HepG2 (cell line): ENCODE data around the gene EPN2. TPM values are rescaled to one million over a fixed set of nuclear protein-coding genes. Genes with fewer than 3 reads are reported as not detected.
A peak's percentile ranks its signal among the peaks of the same experiment; 100 is the strongest.
"Not testable (repeated sequence)": the region's sequence is repeated elsewhere in the genome, so short reads cannot be mapped to it uniquely, and the experiment has no call there.

Source experiments
- ATAC-seq: fragments of 200-7000 bp; cut with Tn5 transposase; 3 replicates; pipeline ENCODE4 v1.9.1; 2020; ENCODE audit warnings: mild to moderate bottlenecking, moderate library complexity
- BruUV-seq: library from RNA; stranded (reverse); fragments of 400-500 nt; replicated peaks from 2 replicates; lab custom pipeline; 2021; lab: Mats Ljungman, UMichigan
- CTCF ChIA-PET: fragments of 300-600 bp; formaldehyde crosslinking; extraction: SDS; loops from one replicate; lab custom pipeline; 2021; ENCODE audit warnings: low total read pairs, inconsistent platforms, low intra/inter-chr PET ratio; lab: Yijun Ruan, JAX
- POLR2A ChIA-PET: fragments of 350-600 bp; sonication (Branson Sonifier 250); formaldehyde crosslinking; loops from one replicate; lab custom pipeline; 2020; ENCODE audit warnings: antibody characterized with exemption, inconsistent platforms; lab: Yijun Ruan, JAX
- DNase-seq: peaks from one replicate; pipeline ENCODE4 v3.0.0-alpha.2; 2015; ENCODE audit warnings: low spot score
- FAIRE-seq: peaks from 3 replicates; lab custom pipeline; 2011; peaks lifted over from hg19 to GRCh38; lab: Jason Lieb, UNC
- H2AFZ ChIP-seq: one replicate; pipeline ENCODE4 v1.6.1; 2011; ENCODE audit warnings: low read length, inconsistent platforms
- H3K27ac ChIP-seq: fragments of 300-600 bp; 3 replicates; pipeline ENCODE4 v1.8.0; 2011; ENCODE audit warnings: mixed run types, mild to moderate bottlenecking, mixed read lengths, low read length, inconsistent platforms; ENCODE audit not compliant: insufficient read depth; ENCODE audit errors: extremely low read length
- H3K27me3 ChIP-seq, 2 experiments: fragments of 200-600 bp in 1 of 2; 2 replicates in 1 of 2; 3 replicates in 1 of 2; pipeline versions ENCODE4 v1.6.0 to v1.8.0; 2011; ENCODE audit warnings: low read length in 2 of 2, mild to moderate bottlenecking in 2 of 2, moderate library complexity in 2 of 2, inconsistent platforms in 1 of 2; ENCODE audit not compliant: insufficient read depth in 2 of 2, control insufficient read depth in 1 of 2
- H3K36me3 ChIP-seq, 2 experiments: fragments of 200-600 bp in 1 of 2; replicated peaks in 1 of 2; 2 replicates in 1 of 2; 3 replicates in 1 of 2; pipeline versions ENCODE4 v1.5.1 to v1.8.0; 2011; ENCODE audit warnings: low read length in 2 of 2, inconsistent platforms in 1 of 2; ENCODE audit not compliant: insufficient read depth in 2 of 2, control insufficient read depth in 1 of 2
- H3K4me1 ChIP-seq: 2 replicates; pipeline ENCODE4 v1.5.1; 2012; ENCODE audit warnings: low read length, inconsistent platforms; ENCODE audit not compliant: insufficient read depth
- H3K4me2 ChIP-seq: 2 replicates; pipeline ENCODE4 v1.6.0; 2011; ENCODE audit warnings: low read depth, low read length, inconsistent platforms
- H3K4me3 ChIP-seq, 3 experiments: fragments of 200-600 bp in 1 of 3; sonication (generic), shearing (Covaris generic) in 1 of 3; replicated peaks in 1 of 3; 2 replicates each; pipeline ENCODE4 v1.5.1; 2011 to 2016; ENCODE audit warnings: low read length in 3 of 3, inconsistent platforms in 2 of 3, low read depth in 2 of 3, mild to moderate bottlenecking in 2 of 3, control low read depth in 1 of 3, mixed read lengths in 1 of 3; ENCODE audit not compliant: insufficient read depth in 1 of 3
- H3K79me2 ChIP-seq: one replicate; pipeline ENCODE4 v1.6.1; 2011; ENCODE audit warnings: low read length, inconsistent platforms; ENCODE audit not compliant: insufficient read depth
- H3K9ac ChIP-seq: 2 replicates; pipeline ENCODE4 v1.6.0; 2011; ENCODE audit warnings: mild to moderate bottlenecking, low read depth, low read length, inconsistent platforms; ENCODE audit not compliant: insufficient read depth
- H3K9me3 ChIP-seq: 2 replicates; pipeline ENCODE4 v1.5.1; 2012; ENCODE audit warnings: mild to moderate bottlenecking, low read length
- H4K20me1 ChIP-seq: 2 replicates; pipeline ENCODE4 v1.6.0; 2011; ENCODE audit warnings: inconsistent platforms, mild to moderate bottlenecking, low read length, moderate library complexity; ENCODE audit not compliant: insufficient read depth
- WGBS: methylation state at CpG from one replicate; pipeline ENCODE4 v1.1.6; 2017; ENCODE audit warnings: low lambda C conversion rate; 5-methylcytosine and 5-hydroxymethylcytosine counted together
- in situ Hi-C: cut with HindIII; loops from 2 replicates; pipeline ENCODE4 v1.10.0; 2017; ENCODE audit warnings: low pct_unique_long_range_greater_than_20kb; ENCODE audit not compliant: extremely low pct_ligation_motif_present
- intact Hi-C: fragments of 100-400 bp; cut with micrococcal nuclease; formaldehyde crosslinking; loops from one replicate; pipeline ENCODE4 v1.10.0; 2022; ENCODE audit not compliant: unreplicated experiment
- polyA plus RNA-seq, 8 experiments: library from polyadenylated mRNA; depleted of rRNA in 3 of 8; stranded (reverse) in 7 of 8; unstranded in 1 of 8; fragments of >200 nt; fragmentation: Illumina TruSeq in 4 of 8; extraction: Trizol in 4 of 8; gene quantifications; 2 replicates each; pipeline versions ENCODE4 v1.2.1 to v1.2.3, GENCODE V29; 2011 to 2016; ENCODE audit warnings: low read depth in 4 of 8, missing spikeins in 1 of 8, mixed read lengths in 1 of 8; ENCODE audit not compliant: insufficient read depth in 1 of 8
- total RNA-seq, 5 experiments: library from RNA; depleted of rRNA; stranded (reverse); fragments of >200 nt; fragmentation: Illumina TruSeq; extraction: Trizol; gene quantifications; 2 replicates each; pipeline ENCODE4 v1.2.3, GENCODE V29; 2016; ENCODE audit warnings: low read depth in 1 of 5

EPN2 gene
- total and polyA plus RNA-seq, 2 of the 13 experiments (the other 11 are each of a cell fraction or from before 2014, with no cell fraction given) = 7.8 to 19.2 TPM

DNA sequence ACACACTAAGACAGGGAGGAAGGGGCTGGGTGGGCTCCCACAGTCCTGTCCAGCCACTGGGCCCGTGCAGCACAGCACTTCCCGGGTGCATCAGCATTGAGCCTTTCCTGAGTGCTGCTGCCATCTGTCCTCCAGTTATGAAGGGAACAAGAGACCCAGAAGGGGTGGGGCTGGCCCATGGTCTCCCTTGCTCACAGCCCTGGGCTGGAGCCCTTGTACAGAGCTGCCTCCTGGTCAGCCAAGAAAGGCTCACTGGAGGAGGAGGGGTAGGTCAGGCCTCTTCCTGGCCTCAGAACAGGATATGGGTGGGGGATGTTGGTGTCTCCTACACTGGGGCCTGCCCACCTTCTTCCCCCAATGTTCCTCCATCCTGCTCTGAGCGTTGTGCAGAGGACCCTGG is 33.7 kb upstream of the EPN2 start:
- H3K79me2 ChIP-seq, H2AFZ ChIP-seq, H3K9me3 ChIP-seq, in situ Hi-C loops, CTCF ChIA-PET, H3K4me3 ChIP-seq, BruUV-seq, H4K20me1 ChIP-seq, FAIRE-seq, H3K9ac ChIP-seq, H3K4me2 ChIP-seq, POLR2A ChIA-PET, intact Hi-C loops, H3K27ac ChIP-seq, H3K27me3 ChIP-seq, DNase-seq, H3K4me1 ChIP-seq, H3K36me3 ChIP-seq: not testable (repeated sequence)
- no CpG with 5 or more reads among the region's 3 CpGs for WGBS
- ATAC-seq = peak; percentile 54

GRCh38 chr17:19215074-19215860 is 21.9 kb upstream of the EPN2 start:
- H3K9me3 ChIP-seq, H3K9ac ChIP-seq, FAIRE-seq, H3K36me3 ChIP-seq, H3K4me3 ChIP-seq, H3K4me1 ChIP-seq, H4K20me1 ChIP-seq, H3K27ac ChIP-seq, in situ Hi-C loops, H3K27me3 ChIP-seq, H2AFZ ChIP-seq, H3K4me2 ChIP-seq, POLR2A ChIA-PET, CTCF ChIA-PET, intact Hi-C loops, DNase-seq, BruUV-seq, H3K79me2 ChIP-seq: not testable (repeated sequence)
- peak; percentile 85 for ATAC-seq
- no CpG with 5 or more reads among the region's 67 CpGs for WGBS

DNA sequence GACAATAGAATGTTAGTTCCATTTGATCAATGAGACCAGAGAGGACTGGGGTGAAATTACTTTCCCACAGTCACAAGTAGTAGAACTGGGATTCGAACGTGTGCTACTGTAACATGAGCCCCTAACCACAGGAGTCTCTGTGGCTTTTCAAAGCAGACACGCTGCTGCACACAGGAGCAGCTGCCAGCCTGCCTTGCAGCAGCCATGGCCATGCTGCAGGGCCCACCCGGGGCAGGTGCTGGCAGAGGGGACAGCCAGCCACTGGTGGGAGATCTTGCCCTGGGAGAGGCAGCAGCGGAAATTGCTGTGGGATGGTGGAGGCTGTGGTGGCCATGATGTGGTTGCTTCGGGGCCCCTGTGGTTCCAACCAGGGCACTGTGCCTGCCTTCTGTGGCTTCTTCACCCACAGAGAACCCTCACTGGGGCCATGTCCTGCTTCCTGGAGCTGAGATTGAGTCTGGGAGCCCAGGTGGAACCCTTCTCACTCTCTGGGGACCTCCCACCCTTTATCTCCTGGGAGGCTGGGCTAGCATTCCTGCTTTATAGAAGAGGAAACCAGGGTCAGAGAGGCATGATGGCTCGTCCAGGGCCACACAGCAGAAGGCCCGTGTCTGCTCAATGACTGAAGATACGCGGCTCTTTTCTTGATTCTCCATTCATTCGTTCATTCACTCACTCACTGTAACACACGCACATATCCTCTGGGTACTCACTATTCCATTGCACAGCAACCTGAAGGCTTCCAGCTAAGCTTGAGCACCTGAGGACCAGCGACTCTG is 20.8 kb upstream of the EPN2 start:
- H3K9ac ChIP-seq, H3K4me2 ChIP-seq, H3K36me3 ChIP-seq, H2AFZ ChIP-seq, H3K27ac ChIP-seq, intact Hi-C loops, H3K4me3 ChIP-seq, FAIRE-seq, CTCF ChIA-PET, H3K4me1 ChIP-seq, H4K20me1 ChIP-seq, H3K27me3 ChIP-seq, H3K9me3 ChIP-seq, BruUV-seq, DNase-seq, H3K79me2 ChIP-seq, ATAC-seq, POLR2A ChIA-PET, in situ Hi-C loops: not testable (repeated sequence)
- no CpG with 5 or more reads among the region's 13 CpGs for WGBS

GRCh38 chr17:19218914-19219313 is 18.3 kb upstream of the EPN2 start:
- H4K20me1 ChIP-seq, ATAC-seq, DNase-seq, H3K27me3 ChIP-seq, in situ Hi-C loops, BruUV-seq, CTCF ChIA-PET, H3K4me2 ChIP-seq, H3K4me1 ChIP-seq, H3K36me3 ChIP-seq, H3K9me3 ChIP-seq, H3K27ac ChIP-seq, H3K9ac ChIP-seq, H2AFZ ChIP-seq, H3K4me3 ChIP-seq, POLR2A ChIA-PET, intact Hi-C loops, H3K79me2 ChIP-seq, FAIRE-seq: not testable (repeated sequence)
- WGBS = no CpG with 5 or more reads among the region's 2 CpGs
